ENCODE data around the gene BDP1. TPM values are rescaled to one million over a fixed set of nuclear protein-coding genes. Genes with fewer than 3 reads are reported as not detected.
A peak's percentile ranks its signal among the peaks of the same experiment; 100 is the strongest.

BDP1 gene
- total and polyA plus RNA-seq, 2 of the 4 experiments (the other 2 are of a cell fraction), result 5.8 to 14.0 TPM

DNA sequence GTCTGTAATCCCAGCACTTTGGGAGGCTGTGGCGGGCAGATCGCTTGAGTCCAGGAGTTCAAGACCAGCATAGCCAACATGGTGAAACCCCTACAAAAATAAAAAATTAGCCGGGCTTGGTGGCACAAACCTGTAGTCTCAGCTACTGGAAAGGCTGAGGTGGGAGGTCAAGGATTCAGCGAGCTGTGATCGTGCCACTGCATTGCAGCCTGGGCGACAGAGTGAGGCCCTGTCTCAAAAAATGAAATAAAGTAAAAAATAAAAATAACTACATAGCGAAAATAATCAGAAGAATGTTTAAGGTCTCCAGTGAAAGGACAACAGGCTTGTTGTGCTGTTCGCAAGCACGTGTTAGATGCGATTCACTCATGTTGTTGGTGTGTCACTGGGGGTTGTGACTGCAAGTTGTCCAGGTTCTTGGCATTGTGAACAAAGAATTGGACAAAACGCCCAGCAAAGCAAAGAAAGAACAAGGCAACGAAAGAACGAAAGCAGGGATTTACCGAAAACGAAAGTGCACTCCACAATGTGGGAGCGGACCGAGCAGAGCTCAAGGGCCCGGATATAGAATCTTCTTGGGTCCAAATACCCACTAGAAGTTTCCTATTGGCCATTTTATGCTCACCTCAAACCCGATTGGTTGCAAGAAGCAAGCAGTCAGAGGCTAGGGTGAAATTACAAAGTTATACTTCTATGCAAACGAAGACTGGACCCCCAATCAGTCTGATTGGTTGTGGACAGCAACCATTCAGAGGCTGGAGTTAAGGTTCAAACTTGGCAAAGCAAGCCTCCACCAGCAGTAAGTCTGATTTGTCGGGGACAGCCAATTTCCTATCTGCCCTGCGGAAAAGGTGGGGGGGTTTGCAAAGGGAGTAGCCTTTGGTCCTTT is 130.8 kb downstream of the BDP1 start:
- H3K4me3 ChIP-seq (ENCODE audit: insufficient read depth, low read depth, low read length), result peak overlapping the region; percentile 76
- no peak overlapping the region; the same call in 1 of the 2 replicates for H3K18ac ChIP-seq (ENCODE audit: low read depth, low read length)
- peak overlapping the region; percentile 88 to 99 for H4K8ac ChIP-seq (ENCODE audit: low read depth in 2 of 2, low read length in 2 of 2)
- DNase-seq (peak; percentile 11), ATAC-seq (ENCODE audit: low read depth) (0 out of 2 replicates have a peak, but pooled peaks have one; percentile 2)
- no peak overlapping the region for H2AK9ac ChIP-seq (replicated peaks; ENCODE audit: low read depth, low read length, poor library complexity)
- POLR2A ChIA-PET (ENCODE audit: unreplicated experiment), result no interaction called here
- no peaks in the 10 kb centered on the region for H4K20me1 ChIP-seq (ENCODE audit: insufficient read depth, low read length)
- H4K5ac ChIP-seq (ENCODE audit: low read depth, low read length), result peak overlapping the region; percentile 95
- H4K91ac ChIP-seq (ENCODE audit: insufficient read depth, low read depth, low read length), result no peak overlapping the region
- no peaks in the 10 kb centered on the region for H3K9me3 ChIP-seq (ENCODE audit: control insufficient read depth, insufficient read depth, low read length)
- peaks cover 11 to 16% of the 10 kb centered on the region in 2 experiments; a peak in 3 of 4 replicates for H3K79me1 ChIP-seq (ENCODE audit: low read depth in 1 of 2, low read length in 2 of 2)
- peak overlapping the region; percentile 63 for H3K27ac ChIP-seq (ENCODE audit: insufficient read depth, low read length)
- WGBS, 2 experiments (ENCODE audit: extremely low coverage in 2 of 2, insufficient read length in 1 of 2), result 93% methylated on average over 6 of the region's 22 CpGs; no CpG with 5 or more reads in 1 of the 2 experiments
- H2BK15ac ChIP-seq (ENCODE audit: low read depth, low read length), result no peak overlapping the region
- peak overlapping the region; percentile 62 for H3K14ac ChIP-seq (replicated peaks; ENCODE audit: low read depth, low read length)
- H3K4me2 ChIP-seq (ENCODE audit: low read depth, low read length), result peak overlapping the region; percentile 96
- CTCF ChIA-PET, result interaction anchor here (1.0 kb wide), 2 partner anchors 14 to 171 kb away, joined by 3 read pairs; no protein-coding TSS in a partner anchor
- H2AFZ ChIP-seq (replicated peaks; ENCODE audit: low read length, poor library complexity), result peak overlapping the region; percentile 89
- no peak overlapping the region for H2BK120ac ChIP-seq (ENCODE audit: low read depth, low read length)
- no peaks in the 10 kb centered on the region for H3K27me3 ChIP-seq (ENCODE audit: control insufficient read depth, insufficient read depth, low read length)
- H2AK5ac ChIP-seq (ENCODE audit: low read depth, low read length), result no peak overlapping the region
- in situ Hi-C loops (cut with MboI; ENCODE audit: low sequenced_read_pairs), result loop anchor here (25.0 kb wide), 1 partner anchor 726 kb away; the partner anchor contains the start of genes MRPS27 and PTCD2
- H3K9ac ChIP-seq (ENCODE audit: low read depth, low read length), result peak overlapping the region; percentile 72; the same call in 1 of the 2 replicates
- H3K36me3 ChIP-seq (ENCODE audit: control insufficient read depth, insufficient read depth, low read length), result no peaks in the 10 kb centered on the region
- peak overlapping the region; percentile 0 for H2BK5ac ChIP-seq (ENCODE audit: low read depth, low read length, poor library complexity, severe bottlenecking)
- peak overlapping the region; percentile 62 for H3K4ac ChIP-seq (ENCODE audit: low read depth, low read length)
- H3K56ac ChIP-seq (ENCODE audit: extremely low read depth, insufficient read depth, low read length), result no peak overlapping the region
- BruUV-seq (replicated peaks), result no TSS peak
- no peak overlapping the region for H3K23ac ChIP-seq (ENCODE audit: low read depth, low read length)
- H3K9me1 ChIP-seq (ENCODE audit: insufficient read depth, low read length), result no peaks in the 10 kb centered on the region; the same call in 1 of the 2 replicates
- no peak overlapping the region for H2BK20ac ChIP-seq (ENCODE audit: low read depth, low read length)
- no peak for TF ChIP-seq CHD1 (IDR thresholded peaks at IDR 0.05; ENCODE audit: low read depth, low read length)
- peaks cover 2% of the 10 kb centered on the region; the same call in 1 of the 2 replicates for H3K4me1 ChIP-seq (ENCODE audit: control insufficient read depth, insufficient read depth, low read length)
- intact Hi-C loops (cut with micrococcal nuclease), result loop anchor here (5.0 kb wide), 1 partner anchor 721 kb away; no protein-coding TSS in a partner anchor
- dilution Hi-C loops (cut with HindIII; ENCODE audit: low sequenced_read_pairs, unreplicated experiment), result no loop called here

All from IMR-90 (cell line).